Transverse colon (tissue), 1 donor: ENCODE data around the gene ACP5.

Experiments used
- EP300 ChIP-seq: sonication (generic); formaldehyde crosslinking; IDR thresholded peaks from one replicate; pipeline ENCODE4 v1.6.1; 2017; ENCODE audit warnings: antibody characterized with exemption, low read depth
- POLR2A ChIP-seq: fragments of 450-650 bp; IDR thresholded peaks from one replicate; pipeline ENCODE4 v1.6.1; 2016; ENCODE audit warnings: antibody characterized with exemption, mild to moderate bottlenecking, moderate library complexity

GRCh38 chr19:11586331-11586730, 8.9 kb upstream of the ACP5 start:
- TF ChIP-seq POLR2A (no peak), EP300 (no peak)
